Esophagus squamous epithelium (tissue), 5 donors: ENCODE results near the gene CATSPERE. TPM values are rescaled to one million over a fixed set of nuclear protein-coding genes. Genes with fewer than 3 reads are reported as not detected.

Experiments used
- DNase-seq: peaks from one replicate; lab custom pipeline; 2025; lab: John Stamatoyannopoulos, UW
- H3K27ac ChIP-seq, 4 donors: fragments of 200-600 bp; sonication (generic); one replicate each; pipeline ENCODE4 v1.5.1; 2016 to 2019; ENCODE audit warnings: mild to moderate bottlenecking in 1 of 4
- H3K27me3 ChIP-seq, 4 donors: fragments of 200-600 bp; sonication (generic); 1 replicate in 3 of 4; 2 replicates in 1 of 4; pipeline versions ENCODE4 v1.5.1 to v1.6.0; 2017 to 2021; ENCODE audit warnings: antibody characterized with exemption in 1 of 4
- H3K36me3 ChIP-seq, 3 donors: fragments of 200-600 bp; sonication (generic); one replicate each; pipeline ENCODE4 v1.5.1; 2016 to 2019
- H3K4me1 ChIP-seq, 3 donors: fragments of 200-600 bp; sonication (generic); one replicate each; pipeline ENCODE4 v1.5.1; 2017 to 2019
- H3K4me3 ChIP-seq, 4 donors: fragments of 200-600 bp; sonication (generic); 1 replicate in 3 of 4; 2 replicates in 1 of 4; pipeline ENCODE4 v1.5.1; 2016 to 2019; ENCODE audit warnings: mild to moderate bottlenecking in 2 of 4, moderate library complexity in 1 of 4
- H3K9me3 ChIP-seq, 3 donors: fragments of 200-600 bp; sonication (generic); one replicate each; pipeline ENCODE4 v1.5.1; 2016 to 2019
- POLR2A ChIP-seq, 4 donors: fragments of 450-650 bp; IDR thresholded peaks; one replicate each; pipeline ENCODE4 v1.6.1; 2017; ENCODE audit warnings: antibody characterized with exemption in 4 of 4, mild to moderate bottlenecking in 4 of 4, moderate library complexity in 3 of 4
- WGBS, 2 donors: methylation state at CpG; one replicate each; pipeline ENCODE4 v1.1.5; 2018; 5-methylcytosine and 5-hydroxymethylcytosine counted together
- intact Hi-C: fragments of 100-400 bp; cut with DNase I; formaldehyde crosslinking; loops from one replicate; pipeline ENCODE4 v1.15.0; 2022
- total RNA-seq, 4 donors: library from RNA; depleted of rRNA; stranded (reverse); fragments of >200 nt; gene quantifications; one replicate each; pipeline ENCODE4 v1.1.0, GENCODE V29; 2016
- TF ChIP-seq, protein P1 (sequence below), 6 experiments: fragments of 450-650 bp in 4 of 6; fragments of 200-600 bp in 2 of 6; sonication (generic) in 2 of 6; IDR thresholded peaks; one replicate each; pipeline ENCODE4 v1.5.1; 2016 to 2019; ENCODE audit warnings: antibody characterized with exemption in 6 of 6, mild to moderate bottlenecking in 4 of 6, moderate library complexity in 4 of 6
- donor health status: DM: yes; HTN: yes; CAD: no.

The CATSPERE gene
- total RNA-seq, 4 donors from 2014 or later: 0.23 to 2.7 (median 0.44) TPM

DNA sequence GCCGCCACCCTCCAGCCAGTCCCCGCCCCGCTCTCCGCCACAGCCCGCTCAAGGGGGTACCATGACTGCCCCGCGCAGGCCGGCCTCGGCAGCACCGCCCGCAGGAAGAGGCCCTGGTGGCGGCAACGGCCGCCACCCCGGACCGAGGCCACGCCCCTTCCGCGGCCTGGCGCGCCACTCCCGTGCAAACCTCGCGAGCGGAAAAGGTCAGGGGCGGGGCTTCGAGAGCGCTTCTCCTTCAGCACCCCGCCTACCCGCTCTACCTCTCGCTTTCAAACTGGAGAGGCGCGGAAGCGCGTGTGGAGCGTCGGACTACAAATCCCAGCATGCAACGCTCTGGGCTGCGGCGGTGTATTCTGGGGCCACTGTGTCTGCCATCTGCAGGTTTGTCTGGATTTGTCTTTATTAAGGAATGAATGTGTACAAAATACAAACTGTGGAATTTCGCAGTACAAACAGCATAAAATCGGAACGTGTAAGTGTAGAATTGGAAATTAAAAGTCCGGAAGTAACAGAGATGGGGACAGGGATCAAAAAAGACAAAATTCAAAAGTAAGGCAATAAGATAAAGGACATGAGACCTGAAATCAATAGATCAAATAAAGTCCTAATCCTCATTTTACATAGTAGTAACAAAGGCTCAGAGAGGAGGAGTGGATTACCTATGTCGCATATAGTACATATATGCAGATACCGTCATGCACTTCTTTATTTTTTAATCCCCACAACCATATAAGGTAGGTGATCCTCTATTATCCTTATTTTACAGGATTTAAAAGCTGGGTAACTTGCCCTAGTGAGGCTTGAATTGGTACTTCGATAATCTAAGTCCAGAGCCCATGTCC lies 8.9 kb upstream of the CATSPERE start:
- intact Hi-C loops: loop anchor here (10.0 kb wide), 1 partner anchor 147 kb away; no protein-coding TSS in a partner anchor
- 19 to 22% methylated on average over 7 to 12 of the region's 47 CpGs for WGBS, 2 donors
- H3K27ac ChIP-seq: peak overlapping the region; percentile 89 to 97 (median 94)

DNA sequence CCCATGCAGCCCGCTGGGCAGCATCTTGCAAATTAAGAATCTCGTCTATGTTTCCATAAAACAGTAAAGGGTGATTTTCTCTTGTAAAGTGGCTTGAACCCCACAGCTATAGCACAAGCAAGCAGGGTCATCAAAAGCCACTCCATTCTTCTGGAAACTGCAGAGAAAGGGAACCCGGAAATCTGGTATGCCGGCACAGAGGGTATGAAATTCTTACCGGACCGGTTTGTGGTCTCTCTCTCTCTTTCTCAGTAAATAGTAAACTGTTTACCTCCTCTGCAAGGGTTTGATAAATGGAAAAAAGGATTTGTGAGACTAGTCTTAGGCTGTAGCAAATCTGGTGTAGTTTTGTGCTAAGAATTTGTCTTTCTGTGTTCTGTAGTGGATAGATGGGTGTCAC lies 6.7 kb upstream of the CATSPERE start:
- no peak for DNase-seq
- peak overlapping the region in 1 of 4 donors; percentile 42 for H3K27ac ChIP-seq
- intact Hi-C loops: loop anchor here (10.0 kb wide), 1 partner anchor 150 kb away; no protein-coding TSS in a partner anchor
- H3K36me3 ChIP-seq: no peaks in the 10 kb centered on the region
- no peak for TF ChIP-seq POLR2A (IDR thresholded peaks at IDR 0.05)
- TF ChIP-seq, protein P1, sequence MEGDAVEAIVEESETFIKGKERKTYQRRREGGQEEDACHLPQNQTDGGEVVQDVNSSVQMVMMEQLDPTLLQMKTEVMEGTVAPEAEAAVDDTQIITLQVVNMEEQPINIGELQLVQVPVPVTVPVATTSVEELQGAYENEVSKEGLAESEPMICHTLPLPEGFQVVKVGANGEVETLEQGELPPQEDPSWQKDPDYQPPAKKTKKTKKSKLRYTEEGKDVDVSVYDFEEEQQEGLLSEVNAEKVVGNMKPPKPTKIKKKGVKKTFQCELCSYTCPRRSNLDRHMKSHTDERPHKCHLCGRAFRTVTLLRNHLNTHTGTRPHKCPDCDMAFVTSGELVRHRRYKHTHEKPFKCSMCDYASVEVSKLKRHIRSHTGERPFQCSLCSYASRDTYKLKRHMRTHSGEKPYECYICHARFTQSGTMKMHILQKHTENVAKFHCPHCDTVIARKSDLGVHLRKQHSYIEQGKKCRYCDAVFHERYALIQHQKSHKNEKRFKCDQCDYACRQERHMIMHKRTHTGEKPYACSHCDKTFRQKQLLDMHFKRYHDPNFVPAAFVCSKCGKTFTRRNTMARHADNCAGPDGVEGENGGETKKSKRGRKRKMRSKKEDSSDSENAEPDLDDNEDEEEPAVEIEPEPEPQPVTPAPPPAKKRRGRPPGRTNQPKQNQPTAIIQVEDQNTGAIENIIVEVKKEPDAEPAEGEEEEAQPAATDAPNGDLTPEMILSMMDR (IDR thresholded peaks at IDR 0.05): no peak
- no peak overlapping the region for H3K4me3 ChIP-seq
- WGBS, 2 donors: 59 to 76% methylated on average over 6 of the region's 6 CpGs
- peaks cover 14 to 40% (median 14%) of the 10 kb centered on the region in 3 donors for H3K4me1 ChIP-seq
- no peaks in the 10 kb centered on the region for H3K9me3 ChIP-seq
- no peaks in the 10 kb centered on the region for H3K27me3 ChIP-seq

More for the DNA sequence above, 8.9 kb upstream of the CATSPERE start:
- DNase-seq: peak; percentile 97
- Histone ChIP-seq H3K9me3 (no peaks in the 10 kb centered on the region), H3K27me3 (no peaks in the 10 kb centered on the region), H3K4me3 (peak overlapping the region; percentile 51 to 98 (median 82)), H3K36me3 (no peaks in the 10 kb centered on the region), H3K4me1 (peaks cover 16 to 62% (median 24%) of the 10 kb centered on the region in 3 donors)
- TF ChIP-seq POLR2A (IDR thresholded peaks at IDR 0.05): peak in 1 of 4 donors; percentile 42
- TF ChIP-seq, protein P1 (IDR thresholded peaks at IDR 0.05): peak; percentile 48 to 65 (median 52)

DNA sequence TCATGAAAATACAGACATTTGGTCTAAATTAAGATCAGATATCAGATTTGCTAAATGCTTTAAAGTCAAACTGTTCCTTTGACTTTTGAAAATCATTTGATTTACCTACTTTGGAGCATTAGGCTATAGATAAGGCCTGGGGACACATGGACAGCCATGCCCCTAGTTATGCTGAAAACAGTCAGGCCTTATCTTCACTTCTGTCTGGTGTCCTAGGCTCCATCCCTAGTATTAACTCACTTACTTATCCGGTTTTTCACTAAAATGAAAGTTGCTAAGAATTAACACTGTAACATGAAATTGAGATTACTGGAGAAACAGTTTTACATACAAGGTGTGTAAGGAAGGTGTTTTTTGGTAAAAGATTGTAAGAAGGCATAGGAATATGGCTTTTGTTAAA lies 4.5 kb upstream of the CATSPERE start:
- Histone ChIP-seq H3K4me1 (peaks cover 9 to 38% (median 12%) of the 10 kb centered on the region in 3 donors), H3K36me3 (no peaks in the 10 kb centered on the region), H3K9me3 (no peaks in the 10 kb centered on the region), H3K4me3 (no peak overlapping the region), H3K27ac (no peak overlapping the region), H3K27me3 (no peaks in the 10 kb centered on the region)
- intact Hi-C loops: loop anchor here (10.0 kb wide), 1 partner anchor 152 kb away; no protein-coding TSS in a partner anchor
- TF ChIP-seq, protein P1 (IDR thresholded peaks at IDR 0.05): no peak
- no peak for TF ChIP-seq POLR2A (IDR thresholded peaks at IDR 0.05)
- 94 to 100% methylated on average over 1 of the region's 1 CpG for WGBS, 2 donors
- DNase-seq: no peak

DNA sequence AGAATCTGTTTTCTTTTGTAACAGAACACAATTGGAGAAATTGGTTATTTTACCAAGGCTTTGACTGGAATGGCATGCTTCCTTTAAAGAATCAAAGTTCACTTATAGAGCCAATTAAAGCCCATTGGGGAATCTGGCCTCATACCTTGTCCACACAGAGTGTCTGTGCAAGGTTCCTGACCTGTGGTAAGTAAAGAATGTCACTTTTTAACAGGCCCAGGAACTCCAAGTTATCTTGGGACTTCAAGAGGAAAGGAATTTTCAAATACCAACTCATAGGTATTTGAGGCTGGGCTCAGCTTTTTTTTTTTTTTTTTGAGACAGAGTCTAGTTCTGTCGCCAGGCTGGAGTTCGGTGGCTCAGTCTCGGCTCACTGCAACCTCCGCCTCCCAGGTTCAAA lies 2.3 kb upstream of the CATSPERE start:
- no peaks in the 10 kb centered on the region for H3K9me3 ChIP-seq
- no peaks in the 10 kb centered on the region for H3K36me3 ChIP-seq
- H3K27me3 ChIP-seq: no peaks in the 10 kb centered on the region
- H3K4me1 ChIP-seq: peaks cover 5 to 37% (median 8%) of the 10 kb centered on the region in 3 donors
- 97 to 98% methylated on average over 4 of the region's 4 CpGs for WGBS, 2 donors
- no peak overlapping the region for H3K27ac ChIP-seq
- DNase-seq: no peak
- no peak overlapping the region for H3K4me3 ChIP-seq
- intact Hi-C loops: loop anchor here (10.0 kb wide), 1 partner anchor 154 kb away; no protein-coding TSS in a partner anchor
- TF ChIP-seq, protein P1 (IDR thresholded peaks at IDR 0.05): no peak
- TF ChIP-seq POLR2A (IDR thresholded peaks at IDR 0.05): no peak

DNA sequence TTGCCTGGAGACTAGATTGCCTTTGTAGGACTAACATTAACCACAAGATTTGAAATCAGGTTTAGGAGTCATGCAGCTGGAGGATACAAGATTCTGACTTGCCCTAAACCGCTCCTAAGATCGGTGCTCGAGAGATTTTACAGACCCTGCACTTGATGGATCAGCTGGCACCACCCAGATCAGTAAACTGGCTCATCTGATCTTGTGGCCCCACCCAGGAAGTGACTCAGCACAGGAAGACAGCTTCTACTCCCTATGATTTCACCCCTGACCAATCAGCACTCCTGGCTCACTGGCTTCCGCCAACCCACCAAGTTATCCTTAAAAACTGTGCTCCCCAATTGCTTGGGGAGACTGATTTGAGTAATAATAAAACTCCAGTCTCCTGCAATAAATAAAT lies 876 bp upstream of the CATSPERE start:
- H3K27ac ChIP-seq: peak overlapping the region in 3 of 4 donors; percentile 87 to 93 (median 90)
- no peak for DNase-seq
- H3K27me3 ChIP-seq: no peaks in the 10 kb centered on the region
- 78 to 96% methylated on average over 3 to 4 of the region's 4 CpGs for WGBS, 2 donors
- no peaks in the 10 kb centered on the region for H3K36me3 ChIP-seq
- intact Hi-C loops: no loop called here
- peaks cover 5 to 23% (median 8%) of the 10 kb centered on the region in 3 donors for H3K4me1 ChIP-seq
- H3K4me3 ChIP-seq: no peak overlapping the region
- no peaks in the 10 kb centered on the region for H3K9me3 ChIP-seq
- TF ChIP-seq, protein P1 (IDR thresholded peaks at IDR 0.05): no peak
